ENCODE results near the gene AUTS2. TPM values are rescaled to one million over a fixed set of nuclear protein-coding genes. Genes with fewer than 3 reads are reported as not detected.

Gene AUTS2
- polyA plus RNA-seq, 1 experiment, result 0.54 TPM

DNA sequence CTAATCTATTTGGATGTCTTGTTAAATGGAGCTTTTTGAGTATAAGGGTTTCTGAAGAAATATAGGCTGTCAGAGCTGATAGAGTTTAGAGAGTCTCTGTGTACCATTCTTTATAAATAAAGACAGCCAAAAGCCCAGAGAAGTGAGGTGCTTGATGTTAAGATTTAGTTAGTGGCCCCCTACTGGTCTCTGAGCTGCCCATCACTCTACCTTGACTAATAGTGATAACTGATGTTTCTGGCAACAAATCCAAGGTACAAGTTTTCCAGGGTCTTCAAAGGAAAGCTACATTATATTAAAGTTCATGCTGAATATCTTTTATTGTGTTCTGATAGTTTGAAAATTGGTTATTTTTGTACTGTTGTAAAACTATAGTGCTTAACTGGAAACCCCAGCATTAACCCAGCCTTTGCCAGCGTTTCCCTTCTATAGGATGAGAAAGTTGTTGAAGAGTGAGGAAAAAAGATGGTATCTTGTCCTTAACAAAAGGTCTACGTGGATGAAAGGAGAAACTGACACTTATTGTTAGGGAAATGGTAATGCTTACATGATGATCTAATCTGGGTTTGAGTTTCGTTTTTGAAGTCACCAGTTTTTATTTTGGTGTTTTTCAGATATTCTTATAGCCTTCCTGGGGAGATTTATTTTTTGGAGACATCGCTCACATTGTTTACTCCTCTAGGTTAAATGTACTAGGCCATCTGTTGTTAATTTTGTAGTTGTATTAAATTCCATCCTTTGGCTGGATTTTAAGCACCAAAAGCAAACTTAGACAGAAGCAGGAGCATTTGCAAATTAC is 79.0 kb downstream of the AUTS2 start:
- ChIA-PET CTCF (no interaction called here), POLR2A (no interaction called here)
- Histone ChIP-seq H3K36me3 (ENCODE audit: control insufficient read depth, insufficient read depth, low read length) (no peaks in the 10 kb centered on the region), H3K27me3 (ENCODE audit: control insufficient read depth, insufficient read depth, low read length) (no peaks in the 10 kb centered on the region), H3K4me3 (ENCODE audit: low read depth, low read length) (no peak overlapping the region)
- no peak for DNase-seq (ENCODE audit: low read depth)
- no peak for TF ChIP-seq CTCF (IDR thresholded peaks at IDR 0.05; ENCODE audit: insufficient read depth, low read depth, low read length)

GRCh38 chr7:69677881-69678493 is 79.7 kb downstream of the AUTS2 start:
- TF ChIP-seq CTCF (IDR thresholded peaks at IDR 0.05; ENCODE audit: insufficient read depth, low read depth, low read length), result no peak
- Histone ChIP-seq H3K27me3 (ENCODE audit: control insufficient read depth, insufficient read depth, low read length) (no peaks in the 10 kb centered on the region), H3K36me3 (ENCODE audit: control insufficient read depth, insufficient read depth, low read length) (no peaks in the 10 kb centered on the region), H3K4me3 (ENCODE audit: low read depth, low read length) (no peak overlapping the region)
- CTCF ChIA-PET, result no interaction called here
- POLR2A ChIA-PET, result no interaction called here
- no peak for DNase-seq (ENCODE audit: low read depth)

DNA sequence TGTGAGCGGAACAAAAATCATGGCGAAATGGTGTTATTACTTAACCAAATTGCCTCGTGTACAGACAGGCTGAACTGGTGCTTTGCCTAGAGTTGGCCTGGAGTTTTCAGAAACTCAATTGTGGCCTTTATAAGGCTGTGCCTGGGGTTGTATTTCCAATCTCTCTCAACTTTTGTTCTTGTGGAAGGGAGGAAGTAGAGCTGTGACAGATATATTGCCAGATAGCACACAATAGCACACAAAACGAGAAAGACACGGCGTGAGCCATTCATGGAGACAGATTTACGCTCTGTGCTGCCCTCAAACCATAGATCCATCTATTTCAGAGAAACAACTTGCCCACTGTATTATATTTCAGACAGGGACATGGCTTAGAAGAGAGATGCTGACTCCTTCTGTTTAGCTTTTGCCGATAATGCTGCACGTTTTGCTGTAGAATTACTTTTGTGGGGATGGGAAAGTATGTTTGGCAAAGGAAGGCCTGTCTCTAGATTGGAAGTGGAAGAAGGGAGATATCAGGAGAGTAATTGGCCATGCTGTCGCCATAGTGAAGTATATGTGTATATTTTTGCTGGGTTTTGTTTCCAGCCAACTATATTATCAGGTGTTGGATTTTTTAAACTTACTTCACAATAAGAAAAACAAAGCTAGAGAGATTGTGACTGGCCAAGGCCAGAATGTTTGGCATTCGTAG is 80.4 kb downstream of the AUTS2 start:
- POLR2A ChIA-PET, result no interaction called here
- Histone ChIP-seq H3K4me3 (ENCODE audit: low read depth, low read length) (no peak overlapping the region), H3K27me3 (ENCODE audit: control insufficient read depth, insufficient read depth, low read length) (no peaks in the 10 kb centered on the region), H3K36me3 (ENCODE audit: control insufficient read depth, insufficient read depth, low read length) (no peaks in the 10 kb centered on the region)
- CTCF ChIA-PET, result no interaction called here
- no peak for TF ChIP-seq CTCF (IDR thresholded peaks at IDR 0.05; ENCODE audit: insufficient read depth, low read depth, low read length)
- DNase-seq (ENCODE audit: low read depth), result no peak

- no peak overlapping the region for H3K4me3 ChIP-seq (ENCODE audit: low read depth, low read length)
- no peak for TF ChIP-seq CTCF (IDR thresholded peaks at IDR 0.05; ENCODE audit: insufficient read depth, low read depth, low read length)
- CTCF ChIA-PET, result no interaction called here
- no peaks in the 10 kb centered on the region for H3K27me3 ChIP-seq (ENCODE audit: control insufficient read depth, insufficient read depth, low read length)
- DNase-seq (ENCODE audit: low read depth), result no peak
- POLR2A ChIA-PET, result no interaction called here
- H3K36me3 ChIP-seq (ENCODE audit: control insufficient read depth, insufficient read depth, low read length), result no peaks in the 10 kb centered on the region
Measured at GRCh38 chr7:69681181-69681580, 82.9 kb downstream of the AUTS2 start.

DNA sequence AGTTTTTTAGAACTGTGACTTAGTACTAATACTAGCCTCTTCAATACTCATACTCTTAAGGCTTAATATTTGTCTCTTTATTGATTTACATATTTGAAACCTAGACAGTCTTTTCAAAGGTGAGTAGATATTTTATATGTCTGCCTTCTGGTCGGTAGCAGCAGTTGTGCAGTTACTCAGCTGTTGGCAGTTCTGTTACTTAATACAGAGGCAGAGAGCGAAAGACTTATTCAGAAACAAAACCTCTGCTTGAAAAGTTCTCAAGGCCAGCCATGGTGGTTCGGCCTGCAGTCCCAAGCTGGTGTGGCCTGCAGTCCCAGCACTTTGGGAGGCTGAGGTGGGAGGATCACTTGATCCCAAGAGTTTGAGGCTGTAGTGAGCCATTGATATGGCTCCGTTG is 84.2 kb downstream of the AUTS2 start:
- no peak for TF ChIP-seq CTCF (IDR thresholded peaks at IDR 0.05; ENCODE audit: insufficient read depth, low read depth, low read length)
- Histone ChIP-seq H3K36me3 (ENCODE audit: control insufficient read depth, insufficient read depth, low read length) (no peaks in the 10 kb centered on the region), H3K27me3 (ENCODE audit: control insufficient read depth, insufficient read depth, low read length) (no peaks in the 10 kb centered on the region), H3K4me3 (ENCODE audit: low read depth, low read length) (no peak overlapping the region)
- POLR2A ChIA-PET, result no interaction called here
- no peak for DNase-seq (ENCODE audit: low read depth)
- CTCF ChIA-PET, result no interaction called here

All from BJ (cell line).